Inflammatory macrophage treated with lipopolysaccharide for 1 hour (primary cell): ENCODE measurements around the gene OMP.
"Not testable (repeated sequence)": the region's sequence is repeated elsewhere in the genome, so short reads cannot be mapped to it uniquely, and the experiment has no call there.

Experiments used
- DNase-seq, 2 donors: peaks; one replicate each; pipeline ENCODE4 v3.0.0-alpha.2; 2020 to 2022

The OMP gene

DNA sequence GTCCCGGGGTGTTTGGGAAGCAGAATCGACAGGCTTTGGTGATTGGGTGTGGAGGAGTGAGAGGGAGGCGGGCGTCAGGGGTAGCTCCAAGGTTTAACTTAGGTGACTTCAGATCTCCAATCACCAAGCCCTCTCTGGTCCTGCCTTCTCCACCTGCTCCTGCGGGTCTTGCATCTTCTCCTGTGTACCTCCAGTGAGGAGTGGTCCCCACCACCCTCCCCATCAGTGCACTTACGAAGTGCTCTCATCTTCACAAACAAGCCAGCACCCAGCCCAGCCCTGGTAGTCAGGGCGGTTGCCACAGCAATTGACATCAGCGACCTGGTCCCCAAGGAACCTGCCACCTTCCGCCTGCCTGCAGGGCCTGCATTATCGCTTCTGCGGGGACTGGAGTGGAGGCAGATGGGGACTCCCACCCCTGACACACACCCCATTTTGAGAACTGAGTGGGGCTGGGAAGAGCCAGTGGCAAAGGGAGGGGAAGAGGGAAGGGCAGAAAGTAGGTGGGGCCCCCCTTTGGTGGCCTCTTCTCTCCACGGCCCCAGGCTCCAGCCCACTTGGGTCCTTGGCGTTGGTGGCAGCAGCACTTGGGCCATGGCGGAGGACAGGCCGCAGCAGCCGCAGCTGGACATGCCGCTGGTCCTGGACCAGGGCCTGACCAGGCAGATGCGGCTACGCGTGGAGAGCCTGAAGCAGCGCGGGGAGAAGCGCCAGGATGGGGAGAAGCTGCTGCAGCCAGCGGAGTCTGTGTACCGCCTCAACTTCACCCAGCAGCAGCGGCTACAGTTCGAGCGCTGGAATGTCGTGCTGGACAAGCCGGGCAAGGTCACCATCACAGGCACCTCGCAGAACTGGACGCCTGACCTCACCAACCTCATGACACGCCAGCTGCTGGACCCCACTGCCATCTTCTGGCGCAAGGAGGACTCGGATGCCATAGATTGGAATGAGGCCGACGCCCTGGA is at the start of gene OMP:
Gene OMP, plus strand, starts transcription at position 595 of the 965 bp plus-strand sequence. Its CDS starts 0 bp downstream, at position 595.
- DNase-seq: no peak

- DNase-seq: no peak
Measured at GRCh38 chr11:77053217-77054015, 49.2 kb upstream of the OMP start.

DNA sequence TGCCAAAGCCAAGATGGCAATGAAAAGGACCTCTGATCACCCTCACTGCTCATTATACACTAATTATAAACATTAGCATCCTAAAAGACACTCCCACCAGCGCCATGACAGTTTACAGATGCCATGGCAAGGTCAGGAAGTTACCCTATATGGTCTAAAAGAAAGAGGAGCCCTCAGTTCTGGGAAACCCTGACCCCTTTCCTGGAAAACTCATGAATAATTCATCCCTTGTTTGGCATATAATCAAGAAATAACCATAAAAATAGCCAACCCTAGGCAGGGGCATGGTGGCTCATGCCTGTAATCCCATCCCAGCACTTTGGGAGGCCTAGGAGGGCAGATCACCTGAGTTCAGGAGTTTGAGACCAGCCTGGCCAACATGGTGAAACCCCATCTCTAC is 48.6 kb upstream of the OMP start:
- DNase-seq: no peak

DNA sequence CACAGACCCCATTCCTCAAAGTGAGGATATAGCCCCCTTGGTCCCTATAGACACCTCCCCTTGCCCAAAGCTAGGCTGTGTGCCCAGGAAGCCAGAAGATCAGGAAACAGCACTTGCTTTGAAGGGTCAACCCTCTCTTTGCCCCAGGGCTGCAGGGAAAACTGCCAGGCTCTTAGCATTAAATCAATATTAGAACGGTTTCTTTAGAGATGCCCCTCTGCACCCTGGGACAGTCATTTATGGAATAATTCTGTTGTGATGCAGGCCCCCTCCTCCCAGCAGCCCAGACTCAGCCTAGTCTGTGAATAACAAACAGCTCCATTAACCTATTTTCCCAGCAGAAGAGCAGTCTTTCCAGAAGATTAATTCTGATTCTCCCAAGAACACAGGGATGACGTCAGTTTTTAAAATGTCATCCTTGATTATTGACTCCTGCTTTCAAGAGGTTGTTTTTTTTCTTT is 47.5 kb upstream of the OMP start:
- no peak for DNase-seq

DNA sequence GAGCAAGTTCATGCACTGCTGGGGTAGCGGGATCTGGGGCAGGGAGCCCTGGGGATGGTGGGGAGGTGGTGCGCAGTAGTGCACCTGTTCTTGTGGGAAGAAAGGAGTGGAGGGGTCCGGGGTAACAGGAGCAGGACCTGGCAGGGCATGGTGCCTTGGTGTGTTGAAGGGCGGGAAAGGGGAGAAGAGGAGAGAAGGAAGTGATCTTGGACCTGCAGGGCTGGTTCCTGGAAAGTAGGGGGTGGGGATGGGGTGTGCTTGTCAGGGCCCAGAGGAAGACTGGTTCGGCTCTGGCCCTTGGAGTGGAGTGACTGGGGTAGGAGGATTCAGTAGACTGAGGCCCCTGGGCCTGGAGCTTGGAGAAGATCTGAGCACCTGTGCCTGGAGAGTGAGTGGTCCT is 46.7 kb upstream of the OMP start:
- DNase-seq: no peak

GRCh38 chr11:77056814-77057402 is 45.7 kb upstream of the OMP start:
- DNase-seq: no peak

DNA sequence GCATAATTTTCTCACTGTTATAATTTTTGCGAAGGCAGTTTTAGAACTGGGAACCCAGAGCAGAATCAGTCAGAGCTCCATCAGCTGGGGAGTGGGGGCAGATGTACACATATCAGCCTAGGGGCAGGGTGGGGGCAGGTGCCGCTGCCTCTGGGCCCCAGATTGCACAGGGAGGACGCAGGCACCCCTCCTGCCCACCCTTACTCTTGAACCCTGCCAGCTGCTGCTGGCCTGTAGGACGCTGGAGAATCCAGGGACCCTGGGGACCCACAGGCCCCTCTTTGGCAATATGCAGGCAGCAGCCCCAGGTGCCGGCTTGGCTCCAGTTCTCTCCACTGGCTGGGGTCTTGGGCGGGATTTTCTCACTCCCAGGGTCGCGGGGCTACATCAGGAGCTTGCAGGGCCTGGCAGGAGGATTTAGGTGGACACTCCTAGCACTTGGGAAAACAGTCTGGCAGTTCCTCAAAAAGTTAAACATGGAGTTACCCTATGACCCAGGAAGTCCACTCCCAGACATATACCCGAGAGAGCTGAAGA is 44.6 kb upstream of the OMP start:
- DNase-seq: no peak

DNA sequence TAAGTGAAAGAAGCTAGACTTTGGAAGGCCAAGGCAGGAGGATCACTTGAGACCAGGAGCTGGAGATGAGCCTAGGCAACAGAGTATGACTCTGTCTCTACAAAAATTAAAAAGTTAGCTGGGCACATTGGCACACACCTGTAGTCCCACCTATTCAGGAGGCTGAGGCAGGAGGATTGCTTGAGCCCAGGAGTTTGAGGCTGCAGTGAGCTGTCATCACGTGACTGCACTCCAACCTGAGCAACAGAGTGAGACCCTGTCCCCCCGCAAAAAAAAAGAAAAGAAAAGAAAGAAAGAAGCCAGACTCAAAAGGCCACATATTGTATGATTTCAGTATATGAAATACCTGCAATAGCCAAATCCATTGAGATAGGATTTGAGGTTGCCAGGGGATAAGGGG is 43.7 kb upstream of the OMP start:
- no peak for DNase-seq

- DNase-seq: no peak
Measured at GRCh38 chr11:77059806-77060205, 42.8 kb upstream of the OMP start.

- DNase-seq: no peak
Measured at GRCh38 chr11:77060234-77060633, 42.4 kb upstream of the OMP start.

GRCh38 chr11:77061258-77061657 is 41.4 kb upstream of the OMP start:
- not testable (repeated sequence) for DNase-seq

DNA sequence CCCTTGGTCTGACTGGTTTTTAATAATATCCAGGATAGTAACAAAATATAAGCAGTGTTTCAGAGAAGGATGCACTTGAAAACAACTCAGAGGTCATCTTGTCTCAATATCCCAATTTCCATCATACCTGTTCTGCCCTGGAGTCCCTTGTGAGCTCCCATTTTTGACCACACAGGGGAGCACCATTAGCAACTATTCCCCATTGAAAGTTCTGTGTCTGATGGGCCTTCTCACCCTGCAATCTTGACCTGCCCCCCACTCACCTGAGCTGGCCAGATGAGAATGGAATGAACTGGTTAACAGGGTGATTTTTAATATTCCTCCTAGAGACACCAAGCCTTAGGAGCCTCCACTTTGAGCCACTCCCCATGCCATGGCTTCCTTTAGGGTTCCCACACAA is 39.7 kb upstream of the OMP start:
- no peak for DNase-seq

- DNase-seq: no peak
Measured at GRCh38 chr11:77063407-77063806, 39.2 kb upstream of the OMP start.

- no peak for DNase-seq
Measured at GRCh38 chr11:77063861-77064260, 38.8 kb upstream of the OMP start.

- no peak for DNase-seq
Measured at GRCh38 chr11:77064648-77065217, 37.9 kb upstream of the OMP start.

GRCh38 chr11:77065878-77066228 is 36.8 kb upstream of the OMP start:
- peak; percentile 84 to 92 for DNase-seq

GRCh38 chr11:77066229-77067042 is 36.2 kb upstream of the OMP start, which contains the start of gene CAPN5:
CAPN5 (plus strand) TSS chr11:77066971; CDS start chr11:77084887, 17,916 bp downstream.
- peak; percentile 85 to 88 for DNase-seq

- no peak for DNase-seq
Measured at GRCh38 chr11:77067861-77068443, 34.7 kb upstream of the OMP start.

DNA sequence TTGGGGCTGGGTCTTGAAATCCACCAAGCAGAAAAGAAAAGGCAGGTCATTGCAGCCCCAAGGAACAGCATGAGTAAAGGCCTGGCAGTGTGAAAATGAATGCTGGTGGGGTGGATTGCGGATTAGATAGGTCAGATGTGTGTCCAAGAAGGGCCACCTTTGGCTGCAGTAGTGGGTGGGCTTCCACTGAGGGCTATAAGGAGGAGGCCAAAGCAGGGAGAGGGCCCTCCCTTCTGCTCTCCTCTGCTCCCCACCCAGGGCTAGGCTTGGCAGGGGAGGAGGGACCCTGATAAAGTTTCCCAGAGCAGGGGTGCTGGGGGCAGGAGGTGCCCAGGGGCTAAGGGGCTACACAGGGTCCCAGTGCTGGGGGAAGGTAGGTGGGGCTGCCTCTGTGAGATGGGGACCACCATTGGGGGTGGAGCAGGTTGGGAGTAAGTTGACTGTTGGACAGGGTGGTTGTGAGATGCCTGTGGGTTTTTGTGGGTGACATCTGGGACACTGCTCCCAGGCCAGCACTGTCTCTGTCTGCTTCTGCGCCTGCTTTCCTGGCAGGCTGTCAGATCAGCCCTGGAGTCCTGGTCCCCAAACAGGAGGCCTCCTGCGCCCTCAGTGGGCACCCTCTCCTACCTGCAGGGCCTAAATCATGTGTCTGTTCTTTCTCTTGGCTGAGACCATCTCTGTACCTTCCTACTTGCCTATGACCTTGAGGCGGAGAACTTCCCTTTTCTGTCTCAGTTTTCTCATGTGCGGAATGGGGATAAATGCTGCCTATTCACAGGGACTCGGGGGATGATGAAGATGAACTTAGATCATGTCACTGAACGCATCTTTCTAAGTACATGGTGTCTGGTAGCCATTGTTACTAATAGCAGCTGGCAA is 33.9 kb upstream of the OMP start:
- DNase-seq: no peak

DNA sequence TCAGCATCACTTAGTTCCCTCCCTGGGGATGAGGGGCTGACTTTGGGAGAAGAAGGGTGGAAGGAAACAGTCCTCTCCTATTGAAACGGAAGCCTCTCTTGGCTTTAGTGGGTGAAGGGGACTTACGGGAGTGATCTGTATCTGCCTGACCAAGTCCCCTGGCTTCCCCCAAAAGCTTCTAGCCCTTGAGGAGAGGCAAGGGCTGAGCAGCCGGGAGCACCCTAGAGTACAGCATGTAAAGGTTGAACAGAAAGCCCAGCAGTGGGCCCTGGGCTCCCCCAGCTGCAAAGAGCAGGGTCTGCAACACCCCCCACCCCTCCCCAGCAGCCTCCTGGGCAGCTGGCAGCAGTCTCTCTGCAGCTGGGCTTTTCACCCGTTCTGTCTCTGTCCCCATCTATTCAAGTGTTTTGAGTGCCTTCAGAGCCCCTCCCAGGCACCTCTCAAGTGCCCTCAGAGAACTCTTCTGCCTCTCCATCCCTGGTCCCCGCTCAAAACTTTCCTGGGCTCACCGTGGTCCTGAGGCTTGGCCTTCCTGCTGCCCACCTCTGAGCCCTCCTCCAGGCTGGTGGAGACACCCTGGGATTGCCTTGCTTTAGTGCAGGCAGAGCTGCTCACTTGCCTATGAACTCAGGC is 33.2 kb upstream of the OMP start:
- no peak for DNase-seq
